ENCODE data around the gene GPR37L1. TPM values are rescaled to one million over a fixed set of nuclear protein-coding genes. Genes with fewer than 3 reads are reported as not detected.

GPR37L1 gene
- polyA plus RNA-seq, 1 donor from 2014 or later = not detected

GRCh38 chr1:202148391-202148790 lies 25.7 kb downstream of the GPR37L1 start:
- Histone ChIP-seq H3K36me3 (ENCODE audit: insufficient read depth, low read length) (no peaks in the 10 kb centered on the region), H3K9ac (ENCODE audit: low read length) (no peak overlapping the region), H3K4me2 (ENCODE audit: low read length) (no peak overlapping the region), H2AFZ (ENCODE audit: low read depth, low read length) (no peak overlapping the region), H3K79me2 (replicated peaks; ENCODE audit: insufficient read depth, low read length) (peaks cover 13% of the 10 kb centered on the region), H3K27ac (ENCODE audit: low read length) (no peak overlapping the region), H3K4me3 (ENCODE audit: low read length) (no peak overlapping the region), H4K20me1 (ENCODE audit: insufficient read depth) (no peaks in the 10 kb centered on the region), H3K9me3 (ENCODE audit: low read length) (no peaks in the 10 kb centered on the region), H3K9me2 (ENCODE audit: insufficient read depth, low read length) (no peaks in the 10 kb centered on the region), H3K27me3 (ENCODE audit: insufficient read depth, low read depth, low read length) (no peaks in the 10 kb centered on the region), H3F3A (ENCODE audit: insufficient read depth, low read length, poor library complexity, severe bottlenecking) (no peaks in the 10 kb centered on the region)
- TF ChIP-seq TAF1 (IDR thresholded peaks at IDR 0.05; ENCODE audit: low read depth) = no peak
- no peak for TF ChIP-seq POLR2AphosphoS5 (IDR thresholded peaks at IDR 0.05)
- TF ChIP-seq EP300 (conservative IDR thresholded peaks at IDR 0.05; ENCODE audit: poor library complexity, severe bottlenecking) = no peak
- no peak for TF ChIP-seq CTCF (IDR thresholded peaks at IDR 0.05; ENCODE audit: poor library complexity, severe bottlenecking)
- no peak for TF ChIP-seq RAD21 (conservative IDR thresholded peaks at IDR 0.05)
- TF ChIP-seq MXI1 (conservative IDR thresholded peaks at IDR 0.05; ENCODE audit: poor library complexity, severe bottlenecking) = no peak
- TF ChIP-seq EZH2 (IDR thresholded peaks at IDR 0.05; ENCODE audit: borderline replicate concordance, insufficient read depth, low read length, poor library complexity, severe bottlenecking) = no peak
- TF ChIP-seq, protein P1, sequence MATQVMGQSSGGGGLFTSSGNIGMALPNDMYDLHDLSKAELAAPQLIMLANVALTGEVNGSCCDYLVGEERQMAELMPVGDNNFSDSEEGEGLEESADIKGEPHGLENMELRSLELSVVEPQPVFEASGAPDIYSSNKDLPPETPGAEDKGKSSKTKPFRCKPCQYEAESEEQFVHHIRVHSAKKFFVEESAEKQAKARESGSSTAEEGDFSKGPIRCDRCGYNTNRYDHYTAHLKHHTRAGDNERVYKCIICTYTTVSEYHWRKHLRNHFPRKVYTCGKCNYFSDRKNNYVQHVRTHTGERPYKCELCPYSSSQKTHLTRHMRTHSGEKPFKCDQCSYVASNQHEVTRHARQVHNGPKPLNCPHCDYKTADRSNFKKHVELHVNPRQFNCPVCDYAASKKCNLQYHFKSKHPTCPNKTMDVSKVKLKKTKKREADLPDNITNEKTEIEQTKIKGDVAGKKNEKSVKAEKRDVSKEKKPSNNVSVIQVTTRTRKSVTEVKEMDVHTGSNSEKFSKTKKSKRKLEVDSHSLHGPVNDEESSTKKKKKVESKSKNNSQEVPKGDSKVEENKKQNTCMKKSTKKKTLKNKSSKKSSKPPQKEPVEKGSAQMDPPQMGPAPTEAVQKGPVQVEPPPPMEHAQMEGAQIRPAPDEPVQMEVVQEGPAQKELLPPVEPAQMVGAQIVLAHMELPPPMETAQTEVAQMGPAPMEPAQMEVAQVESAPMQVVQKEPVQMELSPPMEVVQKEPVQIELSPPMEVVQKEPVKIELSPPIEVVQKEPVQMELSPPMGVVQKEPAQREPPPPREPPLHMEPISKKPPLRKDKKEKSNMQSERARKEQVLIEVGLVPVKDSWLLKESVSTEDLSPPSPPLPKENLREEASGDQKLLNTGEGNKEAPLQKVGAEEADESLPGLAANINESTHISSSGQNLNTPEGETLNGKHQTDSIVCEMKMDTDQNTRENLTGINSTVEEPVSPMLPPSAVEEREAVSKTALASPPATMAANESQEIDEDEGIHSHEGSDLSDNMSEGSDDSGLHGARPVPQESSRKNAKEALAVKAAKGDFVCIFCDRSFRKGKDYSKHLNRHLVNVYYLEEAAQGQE (IDR thresholded peaks at IDR 0.05; ENCODE audit: borderline replicate concordance) = no peak
- TF ChIP-seq SMC3 (conservative IDR thresholded peaks at IDR 0.05; ENCODE audit: poor library complexity) = no peak

- Histone ChIP-seq H3F3A (ENCODE audit: insufficient read depth, low read length, poor library complexity, severe bottlenecking) (no peaks in the 10 kb centered on the region), H4K20me1 (ENCODE audit: insufficient read depth) (no peaks in the 10 kb centered on the region), H3K4me3 (ENCODE audit: low read length) (no peak overlapping the region), H3K9me2 (ENCODE audit: insufficient read depth, low read length) (no peaks in the 10 kb centered on the region), H3K4me2 (ENCODE audit: low read length) (no peak overlapping the region), H2AFZ (ENCODE audit: low read depth, low read length) (no peak overlapping the region), H3K9me3 (ENCODE audit: low read length) (no peaks in the 10 kb centered on the region), H3K9ac (ENCODE audit: low read length) (no peak overlapping the region), H3K27me3 (ENCODE audit: insufficient read depth, low read depth, low read length) (no peaks in the 10 kb centered on the region), H3K27ac (ENCODE audit: low read length) (no peak overlapping the region), H3K79me2 (replicated peaks; ENCODE audit: insufficient read depth, low read length) (peaks cover 6% of the 10 kb centered on the region), H3K36me3 (ENCODE audit: insufficient read depth, low read length) (no peaks in the 10 kb centered on the region)
- TF ChIP-seq MXI1 (conservative IDR thresholded peaks at IDR 0.05; ENCODE audit: poor library complexity, severe bottlenecking) = no peak
- no peak for TF ChIP-seq SMC3 (conservative IDR thresholded peaks at IDR 0.05; ENCODE audit: poor library complexity)
- TF ChIP-seq EZH2 (IDR thresholded peaks at IDR 0.05; ENCODE audit: borderline replicate concordance, insufficient read depth, low read length, poor library complexity, severe bottlenecking) = no peak
- TF ChIP-seq EP300 (conservative IDR thresholded peaks at IDR 0.05; ENCODE audit: poor library complexity, severe bottlenecking) = no peak
- no peak for TF ChIP-seq CTCF (IDR thresholded peaks at IDR 0.05; ENCODE audit: poor library complexity, severe bottlenecking)
- TF ChIP-seq TAF1 (IDR thresholded peaks at IDR 0.05; ENCODE audit: low read depth) = no peak
- TF ChIP-seq RAD21 (conservative IDR thresholded peaks at IDR 0.05) = no peak
- TF ChIP-seq, protein P1 (IDR thresholded peaks at IDR 0.05; ENCODE audit: borderline replicate concordance) = no peak
- TF ChIP-seq POLR2AphosphoS5 (IDR thresholded peaks at IDR 0.05) = no peak
Measured at GRCh38 chr1:202149566-202149965, 26.8 kb downstream of the GPR37L1 start.
